GM21717 (cell line): ENCODE data around the gene DDX42.
A peak's percentile ranks its signal among the peaks of the same experiment; 100 is the strongest.
"Not testable (repeated sequence)": the region's sequence is repeated elsewhere in the genome, so short reads cannot be mapped to it uniquely, and the experiment has no call there.

ENCODE experiments used
- ATAC-seq: cut with Tn5 transposase; IDR thresholded peaks from one replicate; pipeline ENCODE4 v1.9.1; 2021; ENCODE audit warnings: mild to moderate bottlenecking, moderate library complexity; ENCODE audit not compliant: unreplicated experiment

The DDX42 gene

DNA sequence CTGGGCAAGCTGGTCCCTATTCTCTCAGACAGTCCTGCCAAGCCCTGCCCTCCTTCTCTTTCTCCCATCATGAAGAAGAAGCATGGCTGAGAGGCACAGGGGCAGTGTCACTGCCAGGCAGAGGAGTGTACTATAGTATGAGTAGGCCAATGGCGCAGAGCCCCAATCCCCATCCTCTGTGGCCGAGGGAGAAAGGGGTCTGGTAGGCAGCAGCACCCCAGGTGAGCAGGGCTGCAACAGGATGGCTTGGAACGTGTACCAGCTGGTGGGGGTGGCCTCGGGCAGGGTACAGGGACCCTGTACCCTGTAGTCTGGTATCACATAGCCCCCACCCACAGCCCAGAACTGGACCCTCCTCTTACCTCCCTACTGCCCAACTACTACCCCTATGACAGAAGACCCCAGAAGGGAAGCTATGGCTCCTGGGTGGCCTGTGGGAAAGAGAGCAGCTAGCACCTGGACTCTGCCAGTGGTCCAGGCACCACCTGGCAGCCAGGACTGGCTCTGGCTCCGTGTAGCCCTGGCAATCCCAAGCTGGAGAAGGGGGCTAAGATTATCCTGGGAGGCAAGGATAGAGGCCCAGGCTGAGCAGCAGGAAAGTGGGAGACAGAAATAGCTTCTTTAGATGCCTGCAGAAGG, 64.1 kb downstream of the DDX42 start:
- ATAC-seq, result no peak

DNA sequence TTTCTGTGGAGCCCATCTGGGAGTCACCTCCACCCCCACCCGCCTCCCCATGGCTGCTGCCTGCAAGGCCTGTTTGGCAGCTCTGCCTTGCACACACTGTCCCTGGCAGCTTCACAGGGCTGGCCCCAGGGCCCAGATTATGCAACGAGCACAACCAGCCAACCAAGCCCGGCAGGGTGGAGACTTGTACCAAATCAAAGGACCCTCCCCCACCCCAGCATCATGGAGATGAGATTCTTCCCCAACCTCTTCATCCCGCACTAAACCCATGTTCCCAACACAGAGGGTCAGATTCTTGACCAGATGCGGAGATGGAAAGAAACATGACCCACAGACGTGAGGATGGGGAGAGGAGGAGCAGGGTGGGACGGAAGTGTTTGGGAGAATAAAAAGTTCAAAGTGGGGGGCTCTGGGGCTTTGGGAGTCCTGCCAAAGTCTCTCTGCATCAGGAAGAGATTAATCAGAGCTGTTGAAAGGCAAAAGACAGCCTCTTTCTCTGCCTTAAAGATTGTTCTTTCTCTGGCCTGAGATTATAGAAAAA, 64.7 kb downstream of the DDX42 start:
- no peak for ATAC-seq

DNA sequence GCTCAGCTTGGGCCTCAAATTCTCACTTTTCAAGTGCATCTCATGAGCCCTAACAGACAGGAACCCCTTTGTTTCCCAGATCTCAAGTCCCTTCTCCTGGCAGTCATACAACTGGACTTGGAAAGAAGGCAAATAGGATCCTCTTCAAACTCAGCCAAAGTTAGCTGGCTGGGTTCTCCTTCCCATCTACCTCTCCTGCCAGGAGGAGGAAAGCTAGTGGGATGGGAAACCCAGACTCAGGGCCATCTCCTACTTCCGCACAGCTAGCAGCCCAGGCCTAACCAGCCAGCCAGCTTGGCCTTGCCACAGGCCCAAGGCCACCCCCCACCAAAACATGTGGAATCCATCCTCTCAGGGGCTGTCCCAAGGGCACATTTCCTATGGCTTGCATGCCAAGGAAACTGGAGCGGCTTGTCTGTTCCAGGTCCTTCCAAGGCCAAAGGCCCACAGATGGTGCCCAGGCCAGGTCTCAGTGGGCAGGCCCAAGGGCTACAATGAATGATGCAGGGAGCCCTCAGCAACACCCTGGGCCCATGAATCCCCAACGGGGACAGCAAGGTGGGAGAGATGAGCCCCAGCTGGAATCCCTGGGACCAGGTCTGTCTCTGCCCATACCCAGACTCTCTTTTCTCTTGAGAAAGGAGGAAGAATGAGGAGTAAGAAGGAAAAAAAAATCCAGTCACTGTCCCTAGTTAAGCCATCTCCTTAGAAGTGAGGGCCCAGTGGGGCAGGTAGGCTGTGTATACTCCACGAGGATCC, 66.8 kb downstream of the DDX42 start:
- no peak for ATAC-seq

GRCh38 chr17:63841350-63842172, 67.6 kb downstream of the DDX42 start:
- ATAC-seq, result no peak

DNA sequence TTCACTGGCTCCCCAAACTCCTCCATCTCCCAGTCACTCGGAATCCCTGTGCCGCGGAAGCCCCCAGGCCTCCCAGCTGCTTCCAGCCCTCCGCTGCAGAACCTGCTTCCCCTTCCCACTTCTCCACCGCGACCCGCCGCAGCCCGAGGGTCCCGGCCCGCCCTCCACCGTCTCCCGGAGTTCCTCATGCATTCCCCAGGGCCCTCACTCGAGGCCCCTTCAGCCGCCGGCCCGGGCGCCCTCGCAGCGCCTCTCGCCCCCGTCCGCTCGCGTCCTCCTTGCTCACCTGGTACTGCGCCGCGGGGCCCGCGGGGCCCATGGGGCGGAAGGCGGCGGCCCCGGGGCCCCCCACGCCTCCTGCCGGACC, 68.2 kb downstream of the DDX42 start:
- ATAC-seq, result peak; percentile 16

DNA sequence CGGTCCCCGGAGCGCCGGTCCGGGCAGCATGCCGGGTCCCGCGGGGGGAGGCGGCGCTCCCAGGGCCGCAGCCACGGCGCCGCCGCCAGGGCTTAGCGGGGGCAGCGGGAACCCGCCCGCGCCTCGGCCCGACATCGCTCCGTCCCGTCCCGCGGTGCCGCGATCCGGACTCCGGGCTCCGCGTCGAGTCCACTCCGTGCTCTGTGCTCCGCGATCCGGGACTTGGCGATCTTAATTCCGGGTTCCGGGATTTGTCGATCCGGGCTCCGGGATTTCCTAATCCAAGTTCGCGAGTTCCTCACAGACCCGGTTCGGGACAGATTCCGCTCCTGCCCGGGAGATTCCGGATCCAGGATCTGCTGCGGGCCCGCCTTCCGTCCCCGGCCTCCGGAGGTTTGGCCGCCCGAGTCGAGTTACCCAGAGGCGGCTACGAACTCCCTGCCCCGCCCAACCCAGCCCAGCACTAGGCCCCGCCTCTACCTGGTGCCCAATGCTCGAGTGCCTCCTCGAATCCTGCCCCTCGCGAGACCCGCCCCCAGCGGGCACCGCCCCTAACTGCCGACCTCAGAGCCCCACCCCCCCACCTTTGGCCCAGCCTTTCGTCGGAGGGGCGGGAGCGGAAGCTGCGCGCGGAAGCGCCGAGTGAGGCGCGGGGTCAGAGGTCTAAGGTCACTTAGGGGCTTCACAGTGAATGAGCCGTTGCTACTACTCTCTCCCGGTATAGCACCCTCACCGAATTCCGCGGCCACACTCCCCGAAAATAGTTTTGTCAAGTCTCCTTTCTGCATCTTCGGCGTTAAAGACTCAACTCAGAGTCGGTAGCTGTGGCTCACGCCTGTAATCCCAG, 68.8 kb downstream of the DDX42 start, which contains the start of gene SMARCD2:
SMARCD2 (minus strand) TSS at position 146 of the 847 bp plus-strand sequence; CDS start at position 135, 11 bp downstream.
- peak; percentile 74 for ATAC-seq

GRCh38 chr17:63843387-63843888, 69.5 kb downstream of the DDX42 start:
- ATAC-seq, result not testable (repeated sequence)

DNA sequence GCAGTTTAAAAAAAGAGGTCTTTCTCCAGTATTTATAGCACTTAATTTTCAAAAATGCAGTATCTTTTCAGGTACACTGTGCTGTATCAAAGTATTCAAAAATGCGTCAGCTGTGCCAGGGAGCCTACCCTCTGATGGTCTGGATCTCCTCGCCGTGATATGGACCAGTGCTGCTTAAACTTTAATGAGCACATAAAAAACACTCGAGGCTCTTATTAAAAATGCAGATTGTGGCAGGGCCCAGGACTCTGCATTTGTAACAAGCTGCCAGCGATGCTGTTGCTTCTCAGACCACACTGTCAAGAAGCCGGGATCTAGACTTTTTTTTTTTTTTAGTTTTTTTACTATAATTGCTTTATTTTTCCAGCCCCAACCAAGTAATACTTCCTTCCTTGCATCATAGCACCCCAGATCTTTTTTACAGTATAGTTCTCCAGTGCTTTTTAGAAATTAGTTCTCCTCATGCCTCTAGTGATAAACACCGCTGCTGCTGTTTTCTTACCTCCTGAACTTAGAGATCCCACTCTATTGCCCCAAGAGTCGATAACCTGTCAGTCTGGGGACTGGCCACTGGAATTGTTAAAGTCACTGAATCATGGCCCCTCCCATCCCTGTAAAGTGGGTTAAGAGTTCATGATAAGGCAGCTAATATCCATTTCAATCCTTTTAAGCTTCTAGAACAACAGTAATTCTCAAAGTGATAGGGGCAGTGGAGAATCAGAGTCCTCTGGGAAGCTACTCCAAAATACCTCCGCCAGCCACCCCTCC, 70.1 kb downstream of the DDX42 start:
- ATAC-seq, result no peak

- no peak for ATAC-seq
Observed at GRCh38 chr17:63845509-63845908, 71.5 kb downstream of the DDX42 start.

- no peak for ATAC-seq
Observed at GRCh38 chr17:63847525-63848249, 73.7 kb downstream of the DDX42 start.

DNA sequence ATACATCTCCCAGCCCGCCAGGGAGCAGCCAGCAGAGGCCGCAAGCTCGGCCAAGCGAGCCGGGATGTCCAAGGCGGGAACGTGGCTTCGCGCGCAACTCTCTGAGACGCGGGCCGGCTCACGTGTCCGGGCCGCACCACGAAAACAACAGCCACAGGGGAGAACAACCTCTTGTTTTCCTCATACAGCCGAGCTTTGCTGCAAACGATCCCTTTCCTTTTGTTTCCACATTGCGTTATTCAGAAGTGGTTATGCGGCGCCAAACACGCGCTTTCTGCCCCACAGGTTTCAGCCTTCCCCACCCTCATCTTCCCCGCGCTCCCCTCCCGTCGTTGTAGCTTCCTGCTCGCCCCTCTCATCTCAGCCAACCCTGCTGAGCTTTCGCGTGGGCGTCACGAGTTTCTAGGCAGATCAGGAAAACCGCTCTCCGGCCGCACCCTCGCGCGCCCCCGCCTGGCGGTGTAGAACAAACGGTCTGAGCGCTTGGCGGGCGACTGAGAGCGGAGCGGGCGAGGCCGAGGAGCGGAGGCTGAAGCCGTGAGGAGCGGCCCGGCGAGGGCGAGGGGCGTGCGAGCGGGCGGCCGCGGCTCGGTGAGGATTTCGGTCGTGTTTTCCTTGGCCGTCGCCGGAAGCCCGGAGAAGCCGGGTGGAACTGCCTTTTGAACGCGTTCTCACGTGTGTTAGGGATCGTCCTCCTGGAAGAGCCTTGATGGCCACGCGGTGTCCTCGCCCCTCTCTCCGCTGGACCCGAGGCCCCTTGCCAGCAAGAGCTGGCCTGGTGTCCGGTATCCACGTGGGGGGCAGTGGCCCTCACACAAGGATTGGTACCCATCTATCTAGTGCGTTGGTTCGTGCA, 75.1 kb downstream of the DDX42 start:
- ATAC-seq, result peak; percentile 78

DNA sequence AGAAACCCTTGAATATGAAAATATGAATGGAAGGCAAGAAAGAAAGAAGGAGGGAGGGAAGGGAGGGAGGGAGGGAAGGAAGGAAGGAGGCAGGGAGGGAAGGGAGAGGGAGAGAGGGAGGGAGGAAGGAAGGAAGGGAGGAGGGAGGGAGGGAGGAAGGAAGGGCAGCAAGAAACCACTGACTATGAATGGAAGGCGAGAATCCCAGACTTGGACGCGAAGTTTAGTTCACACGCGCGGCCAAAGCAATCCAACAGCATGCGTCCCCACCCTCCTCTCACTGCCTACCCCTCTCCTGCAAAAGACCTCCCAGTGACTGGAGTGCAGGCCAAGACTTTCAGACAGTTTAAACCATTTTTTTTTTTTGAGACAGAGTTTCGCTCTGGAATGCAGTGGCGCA, 76.4 kb downstream of the DDX42 start:
- no peak for ATAC-seq

GRCh38 chr17:63853260-63853659, 79.3 kb downstream of the DDX42 start:
- no peak for ATAC-seq

- ATAC-seq, result no peak
Observed at GRCh38 chr17:63854709-63855108, 80.7 kb downstream of the DDX42 start.

GRCh38 chr17:63855185-63855584, 81.2 kb downstream of the DDX42 start:
- no peak for ATAC-seq

- ATAC-seq, result not testable (repeated sequence)
Observed at GRCh38 chr17:63856425-63856824, 82.5 kb downstream of the DDX42 start.

DNA sequence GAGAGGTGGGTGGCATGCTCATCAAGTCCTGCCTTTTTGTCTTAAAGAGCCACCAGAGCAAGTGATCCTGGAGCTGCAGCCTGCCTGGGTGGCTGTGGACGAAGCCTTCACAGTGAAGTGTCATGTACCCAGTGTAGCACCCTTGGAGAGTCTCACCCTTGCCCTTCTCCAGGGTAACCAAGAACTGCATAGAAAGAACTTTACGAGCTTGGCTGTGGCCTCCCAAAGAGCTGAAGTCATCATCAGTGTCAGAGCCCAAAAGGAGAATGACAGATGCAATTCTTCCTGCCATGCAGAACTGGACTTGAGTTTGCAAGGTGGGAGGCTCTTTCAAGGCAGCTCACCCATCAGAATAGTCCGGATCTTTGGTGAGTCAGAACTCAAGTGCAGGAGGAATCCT, 85.3 kb downstream of the DDX42 start:
- ATAC-seq, result no peak

DNA sequence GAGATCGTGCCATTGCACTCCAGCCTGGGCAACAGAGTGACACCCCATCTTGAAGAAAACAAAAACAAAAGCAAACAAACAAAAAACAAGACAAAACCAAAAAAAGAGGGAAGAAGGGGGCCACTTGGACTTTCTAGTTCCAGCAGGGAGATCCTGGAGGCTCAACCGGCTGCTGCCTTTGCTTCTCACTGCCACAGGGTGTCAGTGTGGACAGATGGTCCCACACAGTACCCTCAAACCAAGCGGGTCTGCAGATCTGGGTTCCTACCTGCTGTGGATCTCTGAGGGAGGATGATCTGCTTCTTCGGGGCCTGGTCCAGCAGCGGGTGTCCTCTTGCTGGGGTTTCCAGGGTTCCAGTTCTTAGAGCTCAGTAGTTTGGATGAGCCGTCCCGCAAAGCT, 92.7 kb downstream of the DDX42 start:
- ATAC-seq, result not testable (repeated sequence)
